H1 (cell line): ENCODE results near the gene DAP.

Experiments
- CTCF ChIP-seq, 3 experiments: IDR thresholded peaks; 1 replicate in 2 of 3; 2 replicates in 1 of 3; pipeline versions ENCODE4 v1.5.1 to v1.6.1; 2011; ENCODE audit warnings: low read length in 3 of 3, mild to moderate bottlenecking in 3 of 3, inconsistent platforms in 2 of 3, low read depth in 1 of 3, moderate library complexity in 1 of 3; ENCODE audit not compliant: insufficient read depth in 1 of 3; ENCODE audit errors: control extremely low read depth in 1 of 3
- GABPA ChIP-seq: IDR thresholded peaks from 2 replicates; pipeline ENCODE4 v1.6.1; 2011; ENCODE audit warnings: mild to moderate bottlenecking, low read length, moderate library complexity, borderline replicate concordance; ENCODE audit not compliant: insufficient read depth
- SIN3A ChIP-seq, 2 experiments: IDR thresholded peaks in 1 of 2; conservative IDR thresholded peaks in 1 of 2; 2 replicates each; pipeline ENCODE4 v1.6.1; 2011 to 2012; ENCODE audit warnings: low read length in 2 of 2, improper control_type of control experiment in 1 of 2, low read depth in 1 of 2, mild to moderate bottlenecking in 1 of 2
- TF ChIP-seq, protein P1 (sequence below): IDR thresholded peaks from 2 replicates; pipeline ENCODE4 v1.6.1; 2011; ENCODE audit warnings: low read length, improper control_type of control experiment

DNA sequence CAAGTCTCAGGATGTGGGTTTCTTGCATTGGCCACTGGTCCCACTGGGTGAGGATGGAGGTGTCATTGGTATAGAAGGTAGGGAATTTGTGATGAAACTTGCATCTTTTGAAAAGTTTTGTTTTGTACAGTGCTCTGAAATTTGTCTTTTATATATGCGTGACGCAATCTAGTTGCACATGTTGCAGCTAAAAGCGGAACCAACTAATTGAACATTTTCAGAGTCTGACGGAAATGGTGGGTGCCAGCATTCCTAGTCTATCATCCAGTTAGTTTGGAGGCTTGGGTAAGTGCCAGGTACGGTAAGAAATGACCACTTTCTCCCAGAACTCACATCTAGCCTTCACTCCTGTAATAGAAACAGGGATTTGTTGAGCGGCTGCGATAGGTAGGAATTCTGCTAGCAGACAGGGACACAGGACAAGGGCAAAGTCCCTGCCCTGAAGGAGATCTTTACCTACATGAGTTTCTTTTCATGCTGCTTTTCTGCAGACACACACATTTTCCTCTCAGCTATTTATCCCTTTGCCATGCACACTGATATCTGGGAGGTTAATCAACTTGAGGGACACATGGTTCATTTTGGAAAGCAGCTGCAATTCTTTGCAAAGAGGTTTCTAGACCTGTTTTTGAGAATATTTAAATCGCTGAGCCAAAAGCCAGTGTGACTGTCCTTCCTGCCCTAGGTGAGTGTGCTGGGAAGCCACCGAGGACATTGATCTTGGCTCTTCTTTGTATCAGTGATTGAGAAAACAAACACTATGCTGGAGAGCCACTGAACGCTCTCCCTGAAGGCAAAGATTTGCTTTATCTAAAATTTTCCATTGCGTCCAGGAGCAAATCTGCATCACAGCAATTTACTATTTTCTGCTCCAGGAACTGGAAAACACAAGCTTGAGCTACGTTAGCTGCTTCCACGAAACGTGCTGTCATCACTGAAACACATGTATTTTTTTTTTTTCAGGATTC lies 89.7 kb downstream of the DAP start:
- TF ChIP-seq GABPA (no peak), CTCF (IDR thresholded peaks at IDR 0.05; ENCODE audit: control extremely low read depth in 1 of 3, insufficient read depth in 1 of 3, low read depth in 1 of 3, low read length in 3 of 3) (no peak), SIN3A (conservative IDR thresholded peaks at IDR 0.05 in 1 of 2, IDR thresholded peaks at IDR 0.05 in 1 of 2; ENCODE audit: low read depth in 1 of 2, low read length in 2 of 2) (no peak)
- TF ChIP-seq, protein P1, sequence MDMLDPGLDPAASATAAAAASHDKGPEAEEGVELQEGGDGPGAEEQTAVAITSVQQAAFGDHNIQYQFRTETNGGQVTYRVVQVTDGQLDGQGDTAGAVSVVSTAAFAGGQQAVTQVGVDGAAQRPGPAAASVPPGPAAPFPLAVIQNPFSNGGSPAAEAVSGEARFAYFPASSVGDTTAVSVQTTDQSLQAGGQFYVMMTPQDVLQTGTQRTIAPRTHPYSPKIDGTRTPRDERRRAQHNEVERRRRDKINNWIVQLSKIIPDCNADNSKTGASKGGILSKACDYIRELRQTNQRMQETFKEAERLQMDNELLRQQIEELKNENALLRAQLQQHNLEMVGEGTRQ: no peak
